Stimulated activated CD4-positive, alpha-beta T cell treated with anti-CD3 and anti-CD28 coated beads, TNF-alpha, amount 100 ng/mL, for 48 hours (primary cell): ENCODE measurements around the gene NT5DC1.

Source experiments
- DNase-seq, 3 donors: peaks; one replicate each; pipeline ENCODE4 v3.0.0-alpha.2; 2020; ENCODE audit warnings: low read depth in 3 of 3

The NT5DC1 gene

GRCh38 chr6:116136933-116137340 lies 36.3 kb downstream of the NT5DC1 start:
- no peak for DNase-seq

GRCh38 chr6:116139917-116140316 lies 39.3 kb downstream of the NT5DC1 start:
- DNase-seq = no peak

- no peak for DNase-seq
These were observed 44.0 kb downstream of the NT5DC1 start for GRCh38 chr6:116144605-116145004.

GRCh38 chr6:116145803-116146675 lies 45.4 kb downstream of the NT5DC1 start:
- DNase-seq = no peak

- DNase-seq = no peak
These were observed 52.0 kb downstream of the NT5DC1 start for GRCh38 chr6:116152620-116153019.

GRCh38 chr6:116154887-116155286 lies 54.2 kb downstream of the NT5DC1 start:
- DNase-seq = no peak

GRCh38 chr6:116156405-116157326 lies 56.0 kb downstream of the NT5DC1 start:
- no peak for DNase-seq

GRCh38 chr6:116157391-116157790 lies 56.7 kb downstream of the NT5DC1 start:
- no peak for DNase-seq

- DNase-seq = no peak
These were observed 58.0 kb downstream of the NT5DC1 start for GRCh38 chr6:116158641-116159040.

GRCh38 chr6:116159782-116160524 lies 59.3 kb downstream of the NT5DC1 start:
- DNase-seq = no peak

GRCh38 chr6:116165596-116165995 lies 64.9 kb downstream of the NT5DC1 start:
- no peak for DNase-seq

- no peak for DNase-seq
These were observed 65.7 kb downstream of the NT5DC1 start for GRCh38 chr6:116166369-116166768.

GRCh38 chr6:116168148-116168547 lies 67.5 kb downstream of the NT5DC1 start:
- DNase-seq = no peak

GRCh38 chr6:116169880-116170279 lies 69.2 kb downstream of the NT5DC1 start:
- no peak for DNase-seq

GRCh38 chr6:116170358-116171057 lies 69.9 kb downstream of the NT5DC1 start:
- DNase-seq = no peak

- no peak for DNase-seq
These were observed 73.3 kb downstream of the NT5DC1 start for GRCh38 chr6:116173928-116174327.

GRCh38 chr6:116175344-116175743 lies 74.7 kb downstream of the NT5DC1 start:
- no peak for DNase-seq

- no peak for DNase-seq
These were observed 75.9 kb downstream of the NT5DC1 start for GRCh38 chr6:116176596-116176995.

GRCh38 chr6:116180375-116180774 lies 79.7 kb downstream of the NT5DC1 start:
- no peak for DNase-seq

GRCh38 chr6:116189472-116189871 lies 88.8 kb downstream of the NT5DC1 start:
- no peak for DNase-seq

- no peak for DNase-seq
These were observed 89.9 kb downstream of the NT5DC1 start for GRCh38 chr6:116190550-116190949.
